Immature natural killer cell (primary cell): ENCODE results near the gene RARRES1. TPM values are rescaled to one million over a fixed set of nuclear protein-coding genes. Genes with fewer than 3 reads are reported as not detected.

Experiments
- DNase-seq, 3 donors: peaks; one replicate each; pipeline ENCODE4 v3.0.0; 2022; ENCODE audit warnings: mixed read lengths in 1 of 3
- H3K27ac Mint-ChIP-seq, 6 donors: one replicate each; pipeline ENCODE4 v1.8.0; 2020; ENCODE audit warnings: mixed read lengths in 6 of 6, mild to moderate bottlenecking in 5 of 6, inconsistent platforms in 4 of 6, moderate library complexity in 3 of 6
- H3K27me3 Mint-ChIP-seq, 3 donors: one replicate each; pipeline ENCODE4 v1.8.0; 2020 to 2021; ENCODE audit warnings: low read depth in 3 of 3, mild to moderate bottlenecking in 3 of 3, mixed read lengths in 3 of 3, moderate library complexity in 3 of 3, inconsistent platforms in 1 of 3
- H3K36me3 Mint-ChIP-seq, 3 donors: one replicate each; pipeline ENCODE4 v1.8.0; 2020; ENCODE audit warnings: mixed read lengths in 3 of 3, inconsistent platforms in 2 of 3, mild to moderate bottlenecking in 2 of 3
- H3K4me1 Mint-ChIP-seq, 2 donors: one replicate each; pipeline ENCODE4 v1.8.0; 2020; ENCODE audit warnings: inconsistent platforms in 2 of 2, mild to moderate bottlenecking in 2 of 2, mixed read lengths in 2 of 2, moderate library complexity in 1 of 2
- H3K4me3 Mint-ChIP-seq, 5 donors: one replicate each; pipeline ENCODE4 v1.8.0; 2020; ENCODE audit warnings: mild to moderate bottlenecking in 5 of 5, mixed read lengths in 5 of 5, inconsistent platforms in 3 of 5, moderate library complexity in 3 of 5
- H3K9me3 Mint-ChIP-seq, 6 donors: one replicate each; pipeline ENCODE4 v1.8.0; 2020; ENCODE audit warnings: mild to moderate bottlenecking in 6 of 6, mixed read lengths in 6 of 6, inconsistent platforms in 4 of 6, moderate library complexity in 3 of 6
- polyA plus RNA-seq, 3 donors: library from polyadenylated mRNA; unstranded; fragments of 300-500 nt; fragmentation: Illumina TruSeq; gene quantifications; one replicate each; pipeline ENCODE4 v1.2.3, GENCODE V29; 2021

RARRES1 gene
- polyA plus RNA-seq, 3 donors from 2014 or later = not detected

GRCh38 chr3:158680861-158681260 is 51.4 kb downstream of the RARRES1 start:
- Mint-ChIP-seq H3K36me3 (peaks cover 14 to 24% (median 22%) of the 10 kb centered on the region in 3 donors), H3K27ac (no peak overlapping the region), H3K4me3 (no peak overlapping the region), H3K4me1 (no peaks in the 10 kb centered on the region), H3K9me3 (no peaks in the 10 kb centered on the region), H3K27me3 (no peaks in the 10 kb centered on the region)
- no peak for DNase-seq

DNA sequence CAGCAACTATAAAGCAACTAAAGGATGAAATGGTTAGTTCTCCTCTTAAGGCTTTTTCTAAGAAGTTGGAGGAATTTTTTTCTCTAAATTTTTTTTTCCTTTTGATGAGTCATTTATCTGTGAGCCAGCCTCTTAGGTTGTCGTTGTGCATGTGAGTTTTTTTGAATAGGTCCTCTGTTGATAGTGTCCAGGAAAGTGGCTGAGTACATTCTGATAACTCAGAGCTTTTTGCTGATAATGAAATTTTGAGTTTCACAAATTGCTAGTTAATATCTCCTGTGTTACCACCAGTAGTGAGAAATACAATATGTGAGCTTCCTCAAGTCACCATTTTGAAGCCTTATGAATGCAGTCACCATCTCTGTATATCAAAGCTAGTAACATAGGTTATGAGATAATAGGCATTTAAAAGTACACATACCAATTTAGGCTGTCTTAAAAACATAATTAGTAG is 52.7 kb downstream of the RARRES1 start:
- no peak for DNase-seq
- Mint-ChIP-seq H3K9me3 (no peaks in the 10 kb centered on the region), H3K27me3 (no peaks in the 10 kb centered on the region), H3K27ac (no peak overlapping the region), H3K4me1 (no peaks in the 10 kb centered on the region), H3K36me3 (peaks cover 14 to 22% (median 19%) of the 10 kb centered on the region in 3 donors), H3K4me3 (no peak overlapping the region)

GRCh38 chr3:158678687-158679086 is 53.6 kb downstream of the RARRES1 start:
- Mint-ChIP-seq H3K27me3 (peaks cover 0 to 2% (median 0%) of the 10 kb centered on the region in 3 donors), H3K36me3 (peaks cover 10 to 18% (median 14%) of the 10 kb centered on the region in 3 donors), H3K27ac (no peak overlapping the region), H3K4me3 (no peak overlapping the region), H3K9me3 (no peaks in the 10 kb centered on the region), H3K4me1 (peaks cover 1 to 4% of the 10 kb centered on the region in 2 donors)
- no peak for DNase-seq

GRCh38 chr3:158672215-158673176 is 59.8 kb downstream of the RARRES1 start, which contains the start of gene LXN:
Gene LXN, minus strand, starts transcription at chr3:158672648. Its CDS starts 170 bp downstream, at chr3:158672478.
- H3K4me3 Mint-ChIP-seq = peak within 1 kb of the TSS; percentile 80 to 96 (median 94)
- H3K27ac Mint-ChIP-seq = peak within 1 kb of the TSS; percentile 56 to 96 (median 92)
- no peaks in the 10 kb centered on the region for H3K9me3 Mint-ChIP-seq
- peaks cover 0 to 2% (median 2%) of the 10 kb centered on the region in 3 donors for H3K27me3 Mint-ChIP-seq
- DNase-seq = peak; percentile 60 to 68 (median 65)
- H3K36me3 Mint-ChIP-seq = peaks cover 8 to 21% (median 9%) of the 10 kb centered on the region in 3 donors
- peaks cover 23 to 41% of the 10 kb centered on the region in 2 donors for H3K4me1 Mint-ChIP-seq

DNA sequence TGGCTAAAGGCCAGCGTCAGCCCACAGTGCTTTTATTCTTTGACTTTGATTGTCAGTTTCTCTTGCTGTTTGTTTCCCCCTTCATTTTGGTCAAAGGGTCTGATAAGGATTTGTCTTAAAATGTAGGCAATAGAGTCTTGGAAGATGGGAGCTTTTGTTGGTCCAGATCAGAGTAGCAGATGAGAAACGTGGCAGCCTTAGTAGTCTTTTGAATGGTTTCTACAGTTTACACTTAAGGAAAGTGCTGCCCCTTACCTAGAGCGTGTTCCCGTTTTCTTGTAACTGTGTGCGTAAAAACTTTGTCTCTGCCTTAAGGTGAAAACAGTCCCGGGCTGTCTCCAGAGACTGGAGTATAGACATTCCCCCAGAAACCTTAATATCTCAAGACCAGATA is 60.4 kb downstream of the RARRES1 start:
- DNase-seq = no peak
- H3K27me3 Mint-ChIP-seq = peaks cover 0 to 2% (median 2%) of the 10 kb centered on the region in 3 donors
- no peaks in the 10 kb centered on the region for H3K9me3 Mint-ChIP-seq
- H3K4me1 Mint-ChIP-seq = peaks cover 23 to 41% of the 10 kb centered on the region in 2 donors
- H3K4me3 Mint-ChIP-seq = peak overlapping the region; percentile 80 to 96 (median 94)
- H3K27ac Mint-ChIP-seq = peak overlapping the region; percentile 56 to 96 (median 92)
- H3K36me3 Mint-ChIP-seq = peaks cover 7 to 19% (median 8%) of the 10 kb centered on the region in 3 donors

GRCh38 chr3:158668506-158668905 is 63.8 kb downstream of the RARRES1 start:
- H3K4me3 Mint-ChIP-seq = no peak overlapping the region
- no peaks in the 10 kb centered on the region for H3K9me3 Mint-ChIP-seq
- H3K36me3 Mint-ChIP-seq = peaks cover 8 to 38% (median 11%) of the 10 kb centered on the region in 3 donors
- no peak for DNase-seq
- peaks cover 22 to 35% of the 10 kb centered on the region in 2 donors for H3K4me1 Mint-ChIP-seq
- peaks cover 0 to 2% (median 0%) of the 10 kb centered on the region in 3 donors for H3K27me3 Mint-ChIP-seq
- H3K27ac Mint-ChIP-seq = no peak overlapping the region

GRCh38 chr3:158666416-158666815 is 65.8 kb downstream of the RARRES1 start:
- Mint-ChIP-seq H3K9me3 (no peaks in the 10 kb centered on the region), H3K4me1 (peaks cover 4 to 14% of the 10 kb centered on the region in 2 donors), H3K4me3 (no peak overlapping the region), H3K36me3 (peaks cover 9 to 48% (median 11%) of the 10 kb centered on the region in 3 donors), H3K27me3 (no peaks in the 10 kb centered on the region), H3K27ac (no peak overlapping the region)
- DNase-seq = no peak

GRCh38 chr3:158663832-158664231 is 68.4 kb downstream of the RARRES1 start:
- Mint-ChIP-seq H3K4me1 (no peaks in the 10 kb centered on the region), H3K36me3 (peaks cover 8 to 52% (median 17%) of the 10 kb centered on the region in 3 donors), H3K27ac (no peak overlapping the region), H3K9me3 (no peaks in the 10 kb centered on the region), H3K27me3 (no peaks in the 10 kb centered on the region), H3K4me3 (no peak overlapping the region)
- DNase-seq = no peak

DNA sequence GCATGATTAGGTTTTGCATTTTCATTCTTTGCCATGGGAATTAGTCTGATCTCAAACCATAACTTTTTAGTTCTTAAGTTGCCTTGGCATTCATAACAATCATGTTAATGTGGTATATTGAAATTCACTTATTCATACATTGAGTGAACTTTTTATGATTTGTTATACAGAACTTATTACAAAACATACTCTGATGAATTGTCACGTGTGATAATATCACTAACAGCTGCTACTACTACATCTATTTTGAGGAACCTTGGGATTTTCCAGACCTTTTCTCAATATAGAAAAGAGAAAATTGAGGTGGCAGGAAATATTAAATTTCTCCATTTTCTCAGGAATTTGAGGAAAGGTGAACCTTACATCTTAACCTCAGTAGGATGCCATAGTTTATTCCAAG is 69.0 kb downstream of the RARRES1 start:
- no peak overlapping the region for H3K4me3 Mint-ChIP-seq
- no peaks in the 10 kb centered on the region for H3K27me3 Mint-ChIP-seq
- peaks cover 8 to 49% (median 11%) of the 10 kb centered on the region in 3 donors for H3K36me3 Mint-ChIP-seq
- DNase-seq = no peak
- no peaks in the 10 kb centered on the region for H3K9me3 Mint-ChIP-seq
- H3K4me1 Mint-ChIP-seq = no peaks in the 10 kb centered on the region
- H3K27ac Mint-ChIP-seq = no peak overlapping the region

DNA sequence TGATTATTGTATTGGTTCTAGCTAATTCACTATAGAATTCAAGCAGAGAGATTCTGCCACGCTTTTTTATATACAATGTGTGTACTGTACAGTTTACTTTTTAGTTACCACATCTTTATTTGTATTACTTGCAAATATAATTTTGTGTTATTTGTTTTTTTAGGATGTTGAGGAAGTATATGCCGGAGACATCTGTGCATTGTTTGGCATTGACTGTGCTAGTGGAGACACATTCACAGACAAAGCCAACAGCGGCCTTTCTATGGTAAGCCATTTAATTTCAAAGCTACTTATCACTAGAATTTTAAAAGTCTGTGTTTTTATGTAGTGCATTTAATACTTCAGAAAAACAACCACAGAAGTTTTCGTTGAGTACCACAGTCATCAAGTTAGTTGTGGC is 71.5 kb downstream of the RARRES1 start:
- no peaks in the 10 kb centered on the region for H3K4me1 Mint-ChIP-seq
- H3K9me3 Mint-ChIP-seq = no peaks in the 10 kb centered on the region
- H3K27ac Mint-ChIP-seq = no peak overlapping the region
- H3K4me3 Mint-ChIP-seq = no peak overlapping the region
- H3K27me3 Mint-ChIP-seq = peaks cover 0 to 1% (median 0%) of the 10 kb centered on the region in 3 donors
- H3K36me3 Mint-ChIP-seq = peaks cover 11 to 46% (median 13%) of the 10 kb centered on the region in 3 donors
- no peak for DNase-seq

DNA sequence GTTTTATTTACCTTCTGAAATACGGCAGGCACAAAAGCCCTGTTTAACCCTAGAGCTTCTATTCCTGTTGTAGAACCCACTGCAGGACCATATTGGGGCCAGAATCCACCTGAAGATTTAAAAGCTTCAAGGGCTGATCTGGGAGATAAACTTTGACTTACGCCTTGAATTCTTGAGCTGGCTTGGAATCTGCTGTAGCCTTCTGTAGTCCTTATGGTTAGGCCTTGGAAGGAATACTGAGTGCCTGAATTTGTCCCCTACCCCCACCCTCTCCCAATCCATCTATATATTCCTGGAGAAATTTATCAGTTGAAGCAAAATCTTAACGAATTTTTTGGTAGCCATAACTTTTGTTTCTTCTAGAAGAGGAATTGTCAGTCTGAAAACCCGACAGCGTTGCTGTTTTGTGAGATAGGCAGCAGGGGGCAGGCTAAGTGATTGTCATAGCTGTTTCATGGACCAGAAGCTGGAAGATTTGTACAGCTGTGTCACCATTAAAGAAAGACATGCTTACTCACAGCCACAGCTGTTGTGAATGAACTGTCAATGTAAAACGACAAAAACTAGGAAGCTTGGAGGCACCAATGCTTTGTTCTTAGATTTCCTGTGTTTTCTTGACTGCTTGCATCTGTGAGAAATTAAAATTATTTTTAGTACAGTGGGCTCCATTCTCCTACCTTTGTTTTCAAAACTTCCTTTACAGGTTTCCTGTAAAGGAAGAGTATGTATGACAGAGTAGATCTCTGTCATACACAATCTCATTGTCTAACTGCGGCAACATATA is 72.6 kb downstream of the RARRES1 start:
- Mint-ChIP-seq H3K4me1 (no peaks in the 10 kb centered on the region), H3K36me3 (peaks cover 10 to 46% (median 14%) of the 10 kb centered on the region in 3 donors), H3K27ac (peak overlapping the region in 1 of 6 donors; percentile 5), H3K4me3 (no peak overlapping the region), H3K27me3 (peaks cover 0 to 1% (median 0%) of the 10 kb centered on the region in 3 donors), H3K9me3 (no peaks in the 10 kb centered on the region)
- DNase-seq = peak in 1 of 3 donors; percentile 18

DNA sequence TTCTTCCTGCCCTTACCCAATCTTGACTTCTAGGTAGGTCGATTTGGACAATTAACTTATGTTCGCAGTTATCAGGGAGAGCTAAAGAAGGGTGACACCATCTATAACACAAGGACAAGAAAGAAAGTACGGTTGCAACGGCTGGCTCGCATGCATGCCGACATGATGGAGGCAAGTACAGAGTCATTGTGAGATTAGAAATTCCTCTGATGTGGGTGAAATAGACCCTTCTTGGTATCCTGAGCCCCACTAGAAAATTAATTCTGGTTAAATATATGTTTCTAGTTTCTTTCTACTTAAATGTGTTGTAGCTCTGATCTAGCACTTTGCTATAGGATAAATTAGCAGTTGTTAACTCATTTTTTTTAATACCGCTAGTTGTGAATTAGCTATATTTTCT is 73.4 kb downstream of the RARRES1 start:
- Mint-ChIP-seq H3K27ac (no peak overlapping the region), H3K4me3 (no peak overlapping the region), H3K36me3 (peaks cover 7 to 41% (median 14%) of the 10 kb centered on the region in 3 donors), H3K9me3 (no peaks in the 10 kb centered on the region), H3K27me3 (peaks cover 0 to 1% (median 0%) of the 10 kb centered on the region in 3 donors), H3K4me1 (no peaks in the 10 kb centered on the region)
- DNase-seq = no peak

- H3K4me1 Mint-ChIP-seq = peaks cover 10 to 23% of the 10 kb centered on the region in 2 donors
- no peak overlapping the region for H3K27ac Mint-ChIP-seq
- no peaks in the 10 kb centered on the region for H3K9me3 Mint-ChIP-seq
- no peak for DNase-seq
- H3K4me3 Mint-ChIP-seq = no peak overlapping the region
- H3K27me3 Mint-ChIP-seq = peaks cover 0 to 1% (median 0%) of the 10 kb centered on the region in 3 donors
- H3K36me3 Mint-ChIP-seq = peaks cover 4 to 33% (median 10%) of the 10 kb centered on the region in 3 donors
These were observed 79.8 kb downstream of the RARRES1 start for GRCh38 chr3:158652463-158652862.
